ENCODE measurements around the gene DOCK2. TPM values are rescaled to one million over a fixed set of nuclear protein-coding genes. Genes with fewer than 3 reads are reported as not detected.
"Not testable (repeated sequence)": the region's sequence is repeated elsewhere in the genome, so short reads cannot be mapped to it uniquely, and the experiment has no call there.

Gene DOCK2
- total RNA-seq, 2 donors from 2014 or later: 210 to 220 TPM

DNA sequence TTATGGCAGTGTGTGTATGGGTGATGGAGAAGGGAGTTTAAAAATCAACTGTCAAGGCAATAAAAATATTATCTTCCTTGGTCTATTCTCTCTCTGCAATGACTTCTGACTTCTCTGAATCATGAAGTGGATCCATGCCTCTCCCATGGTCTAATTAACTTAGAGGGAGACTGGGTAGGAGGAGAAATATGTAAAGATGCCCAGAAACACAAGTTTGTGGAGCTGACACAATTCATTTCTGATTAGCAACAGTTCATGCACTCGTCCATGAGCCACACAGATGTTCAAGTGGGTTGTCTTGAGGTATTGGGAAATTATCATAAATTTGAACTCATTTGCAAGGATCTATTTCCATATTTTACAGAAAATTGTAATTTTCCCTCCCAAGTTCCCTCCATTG, 305.1 kb downstream of the DOCK2 start:
- no peaks in the 10 kb centered on the region for H3K9me3 Mint-ChIP-seq
- no peak overlapping the region for H3K27ac Mint-ChIP-seq
- no peak for ATAC-seq
- no peak for DNase-seq (ENCODE audit: low spot score in 2 of 2)
- H3K36me3 Mint-ChIP-seq: peaks cover 0 to 7% of the 10 kb centered on the region in 2 donors

DNA sequence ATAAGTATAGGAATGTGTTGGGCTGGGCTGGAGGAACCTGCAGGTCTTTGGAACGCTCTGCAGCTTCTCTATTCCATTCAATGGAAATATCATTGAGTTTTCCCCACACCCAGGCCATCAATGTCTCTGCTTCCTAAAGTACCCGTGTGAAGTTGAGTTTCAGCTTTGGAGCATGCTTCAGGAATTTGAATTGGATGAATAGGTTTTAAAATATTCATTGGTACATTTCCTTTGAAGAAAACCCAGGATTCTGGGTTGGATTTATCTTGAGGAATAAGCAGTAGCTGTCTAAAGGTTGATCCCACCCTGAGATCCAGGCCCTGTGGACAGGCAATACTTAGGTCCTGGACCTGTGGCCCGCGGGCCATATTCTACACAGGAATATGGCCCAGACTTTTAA, 306.0 kb downstream of the DOCK2 start:
- no peak overlapping the region for H3K27ac Mint-ChIP-seq
- peaks cover 0 to 7% of the 10 kb centered on the region in 2 donors for H3K36me3 Mint-ChIP-seq
- DNase-seq (ENCODE audit: low spot score in 2 of 2) (no peak), ATAC-seq (no peak)
- H3K9me3 Mint-ChIP-seq: no peaks in the 10 kb centered on the region

DNA sequence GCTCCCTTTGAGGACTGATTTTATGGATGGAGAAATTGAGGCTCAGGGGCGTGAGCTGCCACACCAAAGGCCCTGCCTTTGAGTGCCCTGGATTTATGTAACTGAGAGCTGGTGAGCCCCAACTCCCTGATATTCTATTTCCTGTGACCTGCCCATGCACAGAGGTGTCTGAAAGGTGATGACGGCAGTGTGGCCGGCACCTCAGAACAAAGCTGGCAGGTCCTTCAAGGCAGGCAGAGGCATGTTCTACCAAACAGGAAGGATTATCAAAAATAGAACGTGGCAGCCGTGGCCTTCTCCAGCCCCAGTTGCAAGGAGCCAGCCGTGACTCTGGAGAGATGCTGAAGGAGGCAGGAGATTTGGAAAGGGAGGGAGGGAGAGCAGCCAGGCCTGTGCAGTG, 307.0 kb downstream of the DOCK2 start:
- no peak for ATAC-seq
- no peak for DNase-seq (ENCODE audit: low spot score in 2 of 2)
- Mint-ChIP-seq H3K27ac (peak overlapping the region in 1 of 2 donors; percentile 8), H3K36me3 (peaks cover 2 to 16% of the 10 kb centered on the region in 2 donors), H3K9me3 (peaks cover 0 to 1% of the 10 kb centered on the region in 2 donors)

DNA sequence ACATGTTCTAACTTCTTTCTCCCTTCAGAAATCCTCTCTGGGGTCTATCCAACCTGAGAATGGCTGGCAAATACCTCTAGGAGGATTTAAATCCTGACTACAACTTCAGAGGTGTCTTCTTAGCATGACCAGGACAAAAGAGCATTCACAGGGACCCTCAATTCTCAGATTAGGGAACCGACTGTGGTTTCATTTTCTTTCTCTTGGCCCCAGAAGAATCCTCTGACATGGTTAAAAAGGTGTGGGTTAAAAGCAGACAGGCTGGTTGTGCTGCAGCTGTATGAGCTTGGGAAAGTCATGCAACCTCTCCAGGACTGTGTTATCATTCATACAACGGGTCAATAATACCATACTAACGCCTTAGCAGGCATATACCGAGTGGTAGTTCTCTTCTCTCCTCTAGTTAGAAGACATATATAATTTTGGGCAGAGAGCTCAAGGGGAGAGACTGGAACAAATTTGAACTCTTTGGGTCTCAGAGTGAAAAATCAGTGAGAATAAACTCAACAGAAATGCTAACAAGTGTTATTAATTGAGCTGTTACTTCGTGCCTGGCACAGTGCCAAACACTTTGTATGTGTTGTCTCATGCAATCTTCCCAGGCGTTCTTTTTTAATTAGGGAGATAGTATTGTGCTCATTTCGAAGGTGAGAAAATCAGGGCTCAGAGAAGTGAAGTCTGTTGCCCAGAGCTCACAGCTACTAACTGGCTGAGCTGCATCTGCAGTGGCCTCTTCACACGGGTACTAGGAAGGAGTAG, 308.0 kb downstream of the DOCK2 start:
- Mint-ChIP-seq H3K9me3 (peaks cover 0 to 5% of the 10 kb centered on the region in 2 donors), H3K27ac (peak overlapping the region; percentile 61 to 71), H3K36me3 (peaks cover 5 to 21% of the 10 kb centered on the region in 2 donors)
- DNase-seq (ENCODE audit: low spot score in 2 of 2): no peak
- no peak for ATAC-seq

DNA sequence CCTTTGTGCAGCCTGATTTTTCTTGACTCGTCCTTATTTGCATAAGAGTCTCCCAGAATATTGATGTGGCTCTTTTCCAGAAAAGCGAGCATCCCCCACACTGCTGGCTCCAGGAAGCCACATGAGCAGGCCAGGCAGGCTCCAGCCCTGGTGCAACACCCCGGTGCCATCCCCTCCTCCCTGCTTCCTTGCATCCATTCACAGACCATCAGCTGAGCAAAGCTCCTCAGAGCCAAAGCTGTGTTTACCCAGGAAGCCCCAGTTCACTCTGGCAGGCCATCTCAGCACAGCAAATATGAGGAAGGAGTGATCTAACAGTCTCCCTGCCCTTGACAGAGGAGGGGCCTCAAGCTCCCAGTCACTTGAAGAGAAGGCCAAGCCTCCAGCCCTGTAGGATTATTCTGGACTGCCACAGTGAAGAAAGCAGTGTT, 308.8 kb downstream of the DOCK2 start:
- peaks cover 5 to 21% of the 10 kb centered on the region in 2 donors for H3K36me3 Mint-ChIP-seq

DNA sequence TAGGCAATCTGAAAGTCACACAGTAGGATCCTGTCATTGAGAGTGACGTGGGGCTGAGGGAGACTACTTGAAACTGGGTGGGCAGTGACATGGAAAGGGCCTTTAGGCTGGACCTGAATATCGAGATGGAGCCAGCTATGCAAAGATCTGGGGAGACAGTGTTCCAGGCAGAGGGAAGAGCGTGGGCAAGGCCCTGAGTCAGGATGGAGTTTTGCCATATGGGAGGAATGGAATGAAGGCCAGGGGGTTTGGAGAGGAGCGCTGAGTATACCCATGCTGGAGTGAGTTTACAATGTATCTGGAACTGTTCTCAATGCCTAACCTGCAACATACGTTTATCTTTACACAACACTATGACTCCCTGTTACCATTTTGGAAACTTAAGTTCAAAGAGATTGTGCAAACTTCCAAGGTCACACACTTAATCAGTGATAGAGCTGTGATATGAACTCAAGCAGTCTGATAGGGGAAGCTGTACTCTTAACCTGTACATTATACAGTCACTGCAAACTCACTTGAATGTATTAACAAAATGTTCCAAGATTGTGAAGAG, 309.7 kb downstream of the DOCK2 start:
- peak overlapping the region in 1 of 2 donors; percentile 29 for H3K27ac Mint-ChIP-seq
- H3K36me3 Mint-ChIP-seq: peaks cover 5 to 21% of the 10 kb centered on the region in 2 donors
- H3K9me3 Mint-ChIP-seq: peaks cover 0 to 5% of the 10 kb centered on the region in 2 donors
- no peak for DNase-seq (ENCODE audit: low spot score in 2 of 2)
- ATAC-seq: no peak

More for the DNA sequence above, 308.8 kb downstream of the DOCK2 start:
- DNase-seq (ENCODE audit: low spot score in 2 of 2): no peak
- ATAC-seq: no peak
- peaks cover 0 to 5% of the 10 kb centered on the region in 2 donors for H3K9me3 Mint-ChIP-seq
- peak overlapping the region in 1 of 2 donors; percentile 15 for H3K27ac Mint-ChIP-seq

DNA sequence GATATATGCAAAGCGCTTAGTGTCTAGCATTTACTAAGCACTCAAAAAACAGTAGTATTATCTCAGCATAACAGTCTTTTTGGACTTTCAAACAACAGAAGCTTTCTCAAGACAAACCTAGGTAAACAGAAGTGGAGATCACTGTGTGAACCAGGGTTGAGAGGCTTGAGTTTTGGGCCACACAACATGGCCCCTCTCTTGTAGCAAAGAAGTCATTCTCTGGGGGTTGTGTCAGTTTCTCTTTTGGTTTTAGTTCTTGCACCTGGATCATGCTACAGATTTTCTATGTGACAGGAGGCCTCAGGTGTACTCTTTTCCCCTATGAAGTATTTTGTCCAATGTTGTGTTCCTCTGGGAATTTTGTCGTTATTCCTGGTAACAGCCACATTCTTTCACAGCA, 313.3 kb downstream of the DOCK2 start:
- no peak for ATAC-seq
- Mint-ChIP-seq H3K36me3 (peaks cover 5 to 21% of the 10 kb centered on the region in 2 donors), H3K27ac (peak overlapping the region in 1 of 2 donors; percentile 58), H3K9me3 (peaks cover 0 to 5% of the 10 kb centered on the region in 2 donors)
- no peak for DNase-seq (ENCODE audit: low spot score in 2 of 2)

DNA sequence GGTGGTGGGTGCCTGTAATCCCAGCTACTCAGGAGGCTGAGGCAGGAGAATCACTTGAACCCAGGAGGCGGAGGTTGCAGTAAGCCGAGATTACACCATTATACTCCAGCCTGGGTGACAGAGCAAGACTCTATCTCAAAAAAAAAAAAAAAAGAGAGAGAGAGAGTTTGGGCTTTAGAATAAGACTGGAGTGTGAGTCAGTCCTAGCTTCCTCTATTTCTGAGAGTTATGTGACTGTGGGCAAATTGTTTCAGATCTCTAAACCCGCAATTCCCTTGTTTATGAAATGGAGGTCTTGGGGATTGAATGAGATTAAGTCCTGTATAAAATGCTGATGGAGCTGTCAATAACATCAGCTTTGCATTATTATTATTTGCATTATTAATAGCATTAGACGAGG, 316.1 kb downstream of the DOCK2 start:
- H3K36me3 Mint-ChIP-seq: peaks cover 5 to 14% of the 10 kb centered on the region in 2 donors
- not testable (repeated sequence) for ATAC-seq

DNA sequence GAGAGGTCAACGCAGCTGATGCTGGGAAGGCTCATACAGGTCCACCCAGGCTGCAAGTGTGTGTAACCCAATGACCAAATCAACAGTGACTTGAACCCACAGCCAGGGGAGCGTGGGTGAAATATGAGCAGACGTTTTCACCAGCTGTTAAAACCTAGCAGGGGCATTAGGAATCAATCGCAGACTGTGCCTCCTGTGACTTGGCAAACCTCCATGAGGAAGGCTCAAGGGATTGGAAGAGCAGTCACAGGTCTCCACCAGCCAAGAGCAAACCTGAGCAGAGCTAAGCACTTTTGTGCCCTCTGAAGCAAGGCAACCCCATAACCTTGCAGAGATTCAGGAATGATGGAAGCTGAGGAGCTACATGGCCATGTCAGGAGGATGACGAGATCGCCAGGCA, 317.7 kb downstream of the DOCK2 start:
- no peak for ATAC-seq
- H3K9me3 Mint-ChIP-seq: no peaks in the 10 kb centered on the region
- no peak for DNase-seq (ENCODE audit: low spot score in 2 of 2)
- H3K27ac Mint-ChIP-seq: peak overlapping the region in 1 of 2 donors; percentile 46
- H3K36me3 Mint-ChIP-seq: no peaks in the 10 kb centered on the region

More for the DNA sequence above, 316.1 kb downstream of the DOCK2 start:
- not testable (repeated sequence) for H3K27ac Mint-ChIP-seq; H3K9me3 Mint-ChIP-seq; DNase-seq (ENCODE audit: low spot score in 2 of 2)

DNA sequence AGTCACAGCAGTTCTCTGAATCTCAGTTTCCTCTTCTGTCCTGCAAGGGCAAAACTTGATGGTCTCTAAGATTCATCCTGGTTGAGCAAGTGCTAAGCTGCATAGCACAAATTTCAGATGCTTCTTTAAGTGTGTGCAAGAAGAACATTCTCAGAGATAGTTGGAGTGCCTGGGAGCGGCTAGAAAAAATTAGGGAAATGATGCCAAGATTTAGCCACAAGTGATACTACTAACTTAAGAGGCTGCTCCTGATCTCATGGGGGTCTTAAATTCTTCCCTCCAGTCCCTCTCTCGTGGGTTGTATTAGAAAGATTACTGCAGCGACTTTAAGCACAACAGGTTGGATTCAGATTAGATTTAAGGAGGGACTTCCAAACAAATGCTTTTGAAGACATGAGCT, 319.1 kb downstream of the DOCK2 start:
- ATAC-seq: no peak
- Mint-ChIP-seq H3K27ac (no peak overlapping the region), H3K36me3 (no peaks in the 10 kb centered on the region), H3K9me3 (no peaks in the 10 kb centered on the region)
- no peak for DNase-seq (ENCODE audit: low spot score in 2 of 2)

DNA sequence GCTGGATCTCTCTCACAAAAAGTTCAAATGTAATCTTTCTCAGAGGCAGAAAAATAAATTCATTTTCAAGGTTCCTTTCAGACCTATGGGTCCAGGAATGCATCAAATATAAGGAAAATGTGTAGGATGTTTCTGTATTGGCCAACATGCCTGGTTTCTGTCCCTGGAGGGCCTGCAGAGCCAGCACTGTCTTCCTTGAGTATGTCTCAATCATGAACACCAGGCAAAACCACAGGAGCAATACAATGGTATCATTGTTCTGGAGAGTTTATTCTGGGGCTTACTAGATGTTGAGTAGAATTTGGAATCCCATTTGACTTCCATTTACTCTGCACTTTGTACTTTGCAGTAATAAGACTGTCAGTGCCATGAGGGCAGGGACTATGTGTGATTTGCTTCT, 319.7 kb downstream of the DOCK2 start:
- H3K36me3 Mint-ChIP-seq: no peaks in the 10 kb centered on the region
- H3K9me3 Mint-ChIP-seq: no peaks in the 10 kb centered on the region
- ATAC-seq: no peak
- no peak for DNase-seq (ENCODE audit: low spot score in 2 of 2)
- no peak overlapping the region for H3K27ac Mint-ChIP-seq

DNA sequence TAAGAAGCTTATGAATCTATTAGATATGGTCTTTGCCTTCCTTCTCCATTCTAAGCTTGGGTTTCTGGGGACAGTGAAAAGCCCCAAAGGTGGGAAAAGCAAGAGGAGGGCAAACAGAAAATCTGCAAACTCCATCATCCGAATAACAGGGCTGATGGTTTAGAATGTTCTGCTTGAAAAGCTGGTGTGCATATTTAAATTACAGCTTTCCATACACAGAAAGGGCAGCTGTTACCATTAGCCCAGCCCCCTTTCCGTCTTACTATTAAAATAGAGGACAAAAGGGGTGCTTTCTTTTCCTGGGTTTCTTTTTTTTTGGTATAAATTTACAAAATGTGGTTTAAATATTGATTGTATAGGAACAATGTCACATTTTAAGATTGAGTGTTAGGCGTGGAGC, 321.2 kb downstream of the DOCK2 start:
- H3K36me3 Mint-ChIP-seq: no peaks in the 10 kb centered on the region
- no peak for DNase-seq (ENCODE audit: low spot score in 2 of 2)
- no peak overlapping the region for H3K27ac Mint-ChIP-seq
- no peak for ATAC-seq
- no peaks in the 10 kb centered on the region for H3K9me3 Mint-ChIP-seq

DNA sequence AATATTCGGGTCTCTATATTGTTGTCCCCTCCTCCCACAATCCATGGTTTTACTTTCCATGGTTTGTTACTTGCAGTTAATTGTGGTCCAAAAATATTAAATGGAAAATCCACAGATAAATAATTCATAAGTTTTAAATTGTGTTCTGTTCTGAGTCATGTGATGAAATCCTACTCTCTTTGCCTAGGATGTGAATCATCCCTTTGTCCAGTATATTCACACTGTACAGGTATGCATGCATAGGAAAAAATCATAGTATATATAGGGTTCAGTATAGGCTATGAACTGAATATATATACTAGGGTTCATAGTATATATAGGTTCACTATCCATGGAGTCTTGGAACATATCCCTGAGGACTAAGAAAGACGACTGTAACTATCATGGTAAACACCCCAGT, 323.6 kb downstream of the DOCK2 start:
- DNase-seq (ENCODE audit: low spot score in 2 of 2): no peak
- Mint-ChIP-seq H3K9me3 (no peaks in the 10 kb centered on the region), H3K27ac (no peak overlapping the region), H3K36me3 (no peaks in the 10 kb centered on the region)
- ATAC-seq: no peak

DNA sequence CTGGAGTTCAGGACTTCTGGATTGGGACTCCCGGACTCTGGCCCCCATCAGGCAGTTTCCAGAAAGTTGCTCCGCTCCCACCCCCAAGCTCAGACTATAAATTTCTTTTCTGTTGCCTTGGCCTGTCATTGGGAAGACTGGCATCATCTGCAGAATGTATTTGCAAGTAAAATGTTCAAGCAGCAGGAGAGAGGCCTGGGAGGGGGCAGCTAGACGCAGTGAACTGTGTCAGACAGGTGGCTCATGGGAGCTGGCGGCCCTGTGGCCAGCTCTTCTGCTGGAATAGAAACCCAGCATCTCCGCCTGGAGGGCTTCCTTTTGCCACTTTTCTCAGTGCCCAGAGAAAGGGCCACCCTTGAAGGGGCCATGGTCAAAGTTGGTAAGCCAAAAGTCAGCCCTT, 327.2 kb downstream of the DOCK2 start:
- Mint-ChIP-seq H3K27ac (no peak overlapping the region), H3K36me3 (no peaks in the 10 kb centered on the region), H3K9me3 (no peaks in the 10 kb centered on the region)
- DNase-seq (ENCODE audit: low spot score in 2 of 2): no peak
- no peak for ATAC-seq

DNA sequence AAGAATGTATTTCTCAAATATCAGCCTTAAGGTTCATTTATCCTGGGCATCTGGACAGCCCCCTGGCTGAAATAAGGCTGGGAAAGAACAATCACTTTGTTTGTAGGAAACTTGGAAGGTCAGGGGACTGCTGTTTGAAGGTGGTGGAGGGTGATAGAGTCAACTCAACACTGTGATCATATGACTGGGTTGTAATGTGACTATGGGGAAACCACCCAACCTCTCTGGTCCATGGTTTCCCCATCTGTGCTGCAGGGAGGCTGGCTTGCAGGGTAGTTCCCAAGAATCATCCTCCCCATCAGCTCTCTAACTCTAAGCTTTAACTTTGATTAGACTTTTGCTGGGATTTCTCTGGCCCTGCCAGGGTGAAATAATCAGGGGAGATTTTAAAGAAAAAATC, 333.3 kb downstream of the DOCK2 start:
- H3K9me3 Mint-ChIP-seq: no peaks in the 10 kb centered on the region
- DNase-seq (ENCODE audit: low spot score in 2 of 2): no peak
- H3K36me3 Mint-ChIP-seq: no peaks in the 10 kb centered on the region
- peak overlapping the region; percentile 12 to 61 for H3K27ac Mint-ChIP-seq
- peak in 1 of 2 donors; percentile 62 for ATAC-seq

DNA sequence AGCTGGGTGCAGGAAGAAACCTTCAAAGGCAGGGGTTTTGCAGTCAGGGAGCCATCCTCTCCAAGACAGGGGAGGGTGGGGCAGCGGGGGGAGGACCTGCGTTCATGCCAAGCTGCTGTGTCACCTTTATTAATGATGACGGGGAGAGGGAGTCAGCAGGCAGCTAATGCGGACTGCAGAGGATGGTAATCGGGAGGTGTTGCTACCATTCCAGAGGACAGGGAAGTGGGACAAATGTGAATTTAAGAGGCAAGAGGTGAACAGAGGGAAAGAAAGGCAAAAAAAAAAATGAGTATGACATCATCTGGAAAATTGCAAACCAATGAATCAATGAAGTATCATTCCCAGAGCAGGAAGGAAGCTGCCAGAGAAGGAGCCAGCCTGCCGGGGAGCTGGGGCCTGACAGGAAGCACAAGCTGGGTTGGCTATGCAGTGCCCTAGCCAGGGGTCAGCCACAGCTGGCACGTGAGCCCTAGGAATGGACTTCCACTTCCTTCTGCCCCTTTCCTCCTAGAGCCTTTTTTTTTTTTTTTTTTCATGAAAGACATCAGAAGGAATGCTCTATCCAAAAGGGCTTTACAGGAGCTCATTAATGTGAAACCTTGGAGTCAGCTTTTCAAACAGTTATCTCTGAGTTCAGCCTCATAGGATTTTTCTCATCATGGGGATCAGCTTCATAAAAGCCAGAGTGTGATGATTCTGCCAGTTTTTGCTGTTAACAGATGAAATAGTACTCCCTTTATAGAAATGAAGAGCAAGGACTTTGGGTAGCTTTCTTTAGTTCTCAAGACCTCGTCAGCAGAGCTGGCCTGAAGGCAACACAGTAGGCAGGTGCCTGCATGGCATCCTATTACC, 334.1 kb downstream of the DOCK2 start:
- H3K9me3 Mint-ChIP-seq: no peaks in the 10 kb centered on the region
- ATAC-seq: no peak
- H3K36me3 Mint-ChIP-seq: no peaks in the 10 kb centered on the region
- peak overlapping the region in 1 of 2 donors; percentile 12 for H3K27ac Mint-ChIP-seq
- no peak for DNase-seq (ENCODE audit: low spot score in 2 of 2)

DNA sequence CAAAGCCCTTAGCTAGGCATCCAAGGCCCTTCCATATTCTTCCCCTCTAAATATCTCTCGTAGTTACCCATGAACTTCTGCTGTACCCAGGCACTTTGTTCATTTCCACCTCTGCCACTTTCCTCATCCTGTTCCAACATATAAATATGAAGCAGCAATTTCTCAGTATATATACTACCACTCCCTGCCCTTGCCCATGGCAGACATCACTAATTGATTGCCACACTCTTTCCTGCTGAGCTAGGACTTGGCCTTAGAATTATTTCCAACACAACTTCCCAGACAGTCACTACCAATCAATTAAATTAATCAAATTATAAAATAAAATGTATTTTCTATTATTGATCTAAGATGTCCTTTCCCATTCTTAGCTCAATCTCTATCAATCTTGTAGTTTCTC, 334.7 kb downstream of the DOCK2 start:
- Mint-ChIP-seq H3K9me3 (no peaks in the 10 kb centered on the region), H3K36me3 (no peaks in the 10 kb centered on the region), H3K27ac (no peak overlapping the region)
- ATAC-seq (no peak), DNase-seq (ENCODE audit: low spot score in 2 of 2) (no peak)

Measured in activated naive CD4-positive, alpha-beta T cell treated with anti-CD3 and anti-CD28 coated beads, Interleukin-2, amount 50 U/mL, for 72 hours (primary cell).